Caco-2 (cell line): Measurements from ENCODE around the gene KRT9. TPM values are rescaled to one million over a fixed set of nuclear protein-coding genes. Genes with fewer than 3 reads are reported as not detected.

Experiments used
- BruUV-seq: library from RNA; stranded (reverse); fragments of 400-500 nt; replicated peaks from 2 replicates; lab custom pipeline; 2021; lab: Mats Ljungman, UMichigan
- CTCF ChIA-PET: fragments of 300-600 bp; sonication (Branson Sonifier 250); formaldehyde crosslinking; loops from one replicate; lab custom pipeline; 2022; ENCODE audit warnings: antibody characterized with exemption; lab: Charles Lee
- POLR2A ChIA-PET: fragments of 300-600 bp; sonication (Branson Sonifier 250); formaldehyde crosslinking; loops from one replicate; lab custom pipeline; 2022; ENCODE audit warnings: antibody characterized with exemption; lab: Charles Lee
- DNase-seq, 2 experiments: peaks; one replicate each; pipeline versions ENCODE4 v3.0.0 to v3.0.0-alpha.2; 2020 to 2022
- H3K27me3 ChIP-seq: replicated peaks from 2 replicates; pipeline ENCODE4 v1.6.0; 2011; ENCODE audit warnings: low read length; ENCODE audit not compliant: control insufficient read depth, insufficient read depth
- H3K36me3 ChIP-seq: 2 replicates; pipeline ENCODE4 v1.5.1; 2011; ENCODE audit warnings: low read length; ENCODE audit not compliant: control insufficient read depth, insufficient read depth
- H3K4me1 ChIP-seq: fragments of 250-450 bp; sonication (Bioruptor Pico); 2 replicates; pipeline ENCODE4 v1.5.1; 2020; ENCODE audit warnings: mild to moderate bottlenecking
- H3K4me3 ChIP-seq: 2 replicates; pipeline ENCODE4 v1.5.1; 2011; ENCODE audit warnings: low read depth, mild to moderate bottlenecking, control low read depth, low read length
- H3K9me3 ChIP-seq: fragments of 250-450 bp; sonication (Bioruptor Pico); 2 replicates; pipeline ENCODE4 v1.5.1; 2020; ENCODE audit warnings: mild to moderate bottlenecking, moderate library complexity
- H3K27ac Mint-ChIP-seq: one replicate; pipeline ENCODE4 v1.8.0; 2022; ENCODE audit warnings: mixed read lengths; ENCODE audit not compliant: unreplicated experiment
- H3K27me3 Mint-ChIP-seq: one replicate; pipeline ENCODE4 v1.8.0; 2022; ENCODE audit warnings: mixed read lengths; ENCODE audit not compliant: insufficient read depth, unreplicated experiment
- H3K36me3 Mint-ChIP-seq: one replicate; pipeline ENCODE4 v1.8.0; 2022; ENCODE audit warnings: mild to moderate bottlenecking, mixed read lengths; ENCODE audit not compliant: insufficient read depth, unreplicated experiment
- H3K4me1 Mint-ChIP-seq: one replicate; pipeline ENCODE4 v1.8.0; 2022; ENCODE audit warnings: low read depth, mixed read lengths; ENCODE audit not compliant: unreplicated experiment
- H3K4me3 Mint-ChIP-seq: one replicate; pipeline ENCODE4 v1.8.0; 2022; ENCODE audit warnings: mild to moderate bottlenecking, moderate library complexity, mixed read lengths; ENCODE audit not compliant: unreplicated experiment
- H3K9me3 Mint-ChIP-seq: one replicate; pipeline ENCODE4 v1.8.0; 2022; ENCODE audit warnings: mixed read lengths; ENCODE audit not compliant: unreplicated experiment
- CTCF ChIP-seq, 2 experiments: fragments of 200-600 bp in 1 of 2; IDR thresholded peaks; 1 replicate in 1 of 2; 2 replicates in 1 of 2; pipeline versions ENCODE4 v1.5.1 to v1.8.0; 2011 to 2022; ENCODE audit warnings: antibody characterized with exemption in 1 of 2, control low read depth in 1 of 2, inconsistent platforms in 1 of 2, low read depth in 1 of 2, low read length in 1 of 2, mild to moderate bottlenecking in 1 of 2, moderate library complexity in 1 of 2; ENCODE audit not compliant: insufficient read depth in 1 of 2, severe bottlenecking in 1 of 2, unreplicated experiment in 1 of 2
- intact Hi-C: fragments of 100-400 bp; cut with micrococcal nuclease; formaldehyde crosslinking; loops from one replicate; pipeline ENCODE4 v1.10.0; 2022; ENCODE audit not compliant: unreplicated experiment
- total RNA-seq: library from RNA; stranded (reverse); gene quantifications from 2 replicates; pipeline ENCODE4 v1.2.3, GENCODE V29; 2022

KRT9 gene
- total RNA-seq, 1 experiment from 2014 or later: not detected

DNA sequence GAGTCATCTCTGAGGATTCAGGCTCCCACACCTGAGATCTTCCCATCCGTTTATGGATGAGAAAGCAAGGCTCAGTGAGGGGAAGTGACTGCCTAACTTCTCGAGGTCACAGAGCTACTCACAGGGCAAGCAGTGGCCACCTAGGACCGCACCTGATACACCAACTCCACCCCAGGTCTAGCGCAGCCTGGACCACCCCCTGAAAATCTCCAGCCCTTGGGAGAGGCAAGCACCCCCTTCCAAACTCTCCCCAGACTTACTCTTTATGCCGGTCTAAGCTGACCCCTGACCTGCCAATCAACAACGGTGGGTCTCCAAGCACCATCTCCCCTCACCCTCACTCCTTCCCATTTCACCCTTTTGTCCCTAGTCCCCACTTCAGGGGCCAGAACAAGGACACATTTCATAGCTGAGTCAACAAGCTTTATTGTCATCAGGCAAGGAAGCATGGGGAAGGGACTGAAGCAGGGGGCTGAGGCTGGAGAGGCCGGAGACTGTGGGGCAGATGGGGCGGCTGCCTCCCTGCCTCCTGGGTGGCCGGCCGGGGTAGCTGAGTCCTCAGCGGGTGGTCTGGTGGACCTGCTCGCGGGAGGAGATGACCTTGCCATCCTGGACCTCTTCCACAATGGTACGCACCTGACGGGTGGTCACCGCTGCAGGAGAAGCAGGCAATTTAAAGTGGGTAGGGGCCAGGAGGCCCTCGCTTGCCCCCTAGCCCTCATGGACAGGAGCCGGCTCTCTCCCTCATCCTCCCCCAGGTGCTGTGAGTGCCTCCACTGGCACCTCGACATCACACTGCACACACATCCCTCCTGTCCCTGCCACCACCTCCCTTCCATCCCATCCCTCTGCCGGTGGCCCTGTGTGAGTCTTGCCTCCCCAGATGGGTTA lies 47.4 kb upstream of the KRT9 start:
- H3K36me3 Mint-ChIP-seq: no peaks in the 10 kb centered on the region
- Histone ChIP-seq H3K4me1 (no peaks in the 10 kb centered on the region), H3K27me3 (no peaks in the 10 kb centered on the region), H3K9me3 (no peaks in the 10 kb centered on the region), H3K36me3 (no peaks in the 10 kb centered on the region), H3K4me3 (no peak overlapping the region)
- CTCF ChIA-PET: interaction anchor here (1.0 kb wide), 1 partner anchor 9 kb away, joined by 3 read pairs; no protein-coding TSS in a partner anchor
- H3K9me3 Mint-ChIP-seq: no peaks in the 10 kb centered on the region
- no peak overlapping the region for H3K4me3 Mint-ChIP-seq
- no peak for TF ChIP-seq CTCF (IDR thresholded peaks at IDR 0.05; ENCODE audit: insufficient read depth in 1 of 2, low read depth in 1 of 2, low read length in 1 of 2, severe bottlenecking in 1 of 2, unreplicated experiment in 1 of 2)
- DNase-seq: peak in 1 of 2 experiments; percentile 28
- peaks cover 8% of the 10 kb centered on the region for H3K4me1 Mint-ChIP-seq
- BruUV-seq: no TSS peak
- POLR2A ChIA-PET: no interaction called here
- intact Hi-C loops: no loop called here
- no peak overlapping the region for H3K27ac Mint-ChIP-seq
- no peaks in the 10 kb centered on the region for H3K27me3 Mint-ChIP-seq

GRCh38 chr17:41618341-41619035 lies 46.6 kb upstream of the KRT9 start:
- TF ChIP-seq CTCF (IDR thresholded peaks at IDR 0.05; ENCODE audit: insufficient read depth in 1 of 2, low read depth in 1 of 2, low read length in 1 of 2, severe bottlenecking in 1 of 2, unreplicated experiment in 1 of 2): no peak
- ChIA-PET POLR2A (no interaction called here), CTCF (interaction anchor here (1.0 kb wide), 1 partner anchor 9 kb away, joined by 3 read pairs; no protein-coding TSS in a partner anchor)
- Histone ChIP-seq H3K9me3 (no peaks in the 10 kb centered on the region), H3K27me3 (no peaks in the 10 kb centered on the region), H3K36me3 (no peaks in the 10 kb centered on the region), H3K4me1 (no peaks in the 10 kb centered on the region), H3K4me3 (no peak overlapping the region)
- BruUV-seq: no TSS peak
- Mint-ChIP-seq H3K9me3 (no peaks in the 10 kb centered on the region), H3K27me3 (no peaks in the 10 kb centered on the region), H3K4me1 (peaks cover 8% of the 10 kb centered on the region), H3K4me3 (no peak overlapping the region), H3K27ac (no peak overlapping the region), H3K36me3 (no peaks in the 10 kb centered on the region)
- intact Hi-C loops: no loop called here
- no peak for DNase-seq

DNA sequence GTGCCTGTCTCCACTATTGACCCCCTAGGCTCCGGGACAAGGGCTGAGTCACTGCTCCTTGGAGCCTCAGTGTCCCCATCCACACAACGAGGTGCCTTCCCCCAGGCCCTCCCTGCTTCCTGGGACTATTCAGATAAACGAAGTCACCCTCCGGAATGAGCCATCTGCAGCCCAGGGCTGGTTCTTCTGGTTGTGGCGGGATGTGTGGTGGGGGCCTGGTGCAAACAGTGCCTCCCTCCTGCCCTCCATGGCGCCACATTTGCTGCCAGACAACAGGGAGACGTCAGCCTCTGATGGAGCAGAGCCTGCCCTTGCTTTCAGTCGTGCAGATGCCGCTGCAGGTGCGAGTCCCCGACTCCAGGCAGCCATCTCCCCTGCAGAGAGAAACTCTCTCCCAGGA lies 45.8 kb upstream of the KRT9 start:
- Histone ChIP-seq H3K36me3 (no peaks in the 10 kb centered on the region), H3K4me3 (no peak overlapping the region), H3K4me1 (no peaks in the 10 kb centered on the region), H3K9me3 (no peaks in the 10 kb centered on the region), H3K27me3 (no peaks in the 10 kb centered on the region)
- H3K27me3 Mint-ChIP-seq: no peaks in the 10 kb centered on the region
- no TSS peak for BruUV-seq
- TF ChIP-seq CTCF (IDR thresholded peaks at IDR 0.05; ENCODE audit: insufficient read depth in 1 of 2, low read depth in 1 of 2, low read length in 1 of 2, severe bottlenecking in 1 of 2, unreplicated experiment in 1 of 2): no peak
- CTCF ChIA-PET: no interaction called here
- POLR2A ChIA-PET: no interaction called here
- H3K9me3 Mint-ChIP-seq: no peaks in the 10 kb centered on the region
- no peak for DNase-seq
- H3K4me1 Mint-ChIP-seq: peaks cover 8% of the 10 kb centered on the region
- no peaks in the 10 kb centered on the region for H3K36me3 Mint-ChIP-seq
- intact Hi-C loops: no loop called here
- H3K27ac Mint-ChIP-seq: no peak overlapping the region
- H3K4me3 Mint-ChIP-seq: no peak overlapping the region
